K562 (cell line): ENCODE results near the gene TMEM107. TPM values are rescaled to one million over a fixed set of nuclear protein-coding genes. Genes with fewer than 3 reads are reported as not detected.
A peak's percentile ranks its signal among the peaks of the same experiment; 100 is the strongest.

Source experiments
- CEBPG ChIP-seq, 3 experiments: fragments of 200-800 bp in 1 of 3; sonication (Bioruptor generic) in 1 of 3; sonication (generic) in 1 of 3; formaldehyde crosslinking in 1 of 3; IDR thresholded peaks in 2 of 3; conservative IDR thresholded peaks in 1 of 3; 2 replicates each; pipeline versions ENCODE4 v1.6.1 to v1.8.0; 2016 to 2022; ENCODE audit warnings: missing compliant biosample characterization in 2 of 3, missing genetic modification characterization in 2 of 3, mild to moderate bottlenecking in 1 of 3, missing genetic modification reagents in 1 of 3
- FOS ChIP-seq: IDR thresholded peaks from 3 replicates; pipeline ENCODE4 v1.6.1; 2011; ENCODE audit not compliant: insufficient read length; ENCODE audit errors: extremely low read depth
- HDAC1 ChIP-seq, 2 experiments: fragments of 450-650 bp; IDR thresholded peaks; 2 replicates each; pipeline ENCODE4 v1.6.1; 2016 to 2017; ENCODE audit warnings: inconsistent platforms in 1 of 2, mild to moderate bottlenecking in 1 of 2, moderate library complexity in 1 of 2
- HOXB6 ChIP-seq: fragments of 250-450 bp; sonication (Bioruptor Pico); IDR thresholded peaks from 2 replicates; pipeline ENCODE4 v1.5.1; 2022; ENCODE audit warnings: mild to moderate bottlenecking, borderline replicate concordance
- MCM7 ChIP-seq, 2 experiments: fragments of 450-650 bp; IDR thresholded peaks; 2 replicates each; pipeline ENCODE4 v1.6.1; 2016 to 2018
- SNRNP70 ChIP-seq: fragments of 200-400 bp; formaldehyde crosslinking; optimal IDR thresholded peaks from 2 replicates; pipeline ENCODE3; 2017; ENCODE audit warnings: low read depth, low read length
- polyA plus RNA-seq, 8 experiments: library from polyadenylated mRNA; depleted of rRNA in 4 of 8; stranded (reverse) in 5 of 8; unstranded in 3 of 8; fragments of >200 nt; fragmentation: Nextera tagmentation in 2 of 8; fragmentation: Illumina TruSeq in 1 of 8; extraction: Ambion mirVana in 2 of 8; extraction: Trizol in 1 of 8; gene quantifications; 2 replicates each; pipeline versions ENCODE4 v1.2.1 to v1.2.3, GENCODE V29; 2011 to 2014; ENCODE audit warnings: inconsistent platforms in 1 of 8, missing spikeins in 1 of 8
- total RNA-seq, 7 experiments: library from RNA; depleted of rRNA in 6 of 7; stranded (reverse); fragments of >200 nt in 6 of 7; fragmentation: Illumina TruSeq in 2 of 7; extraction: Trizol in 2 of 7; gene quantifications; 2 replicates each; pipeline versions ENCODE4 v1.2.1 to v1.2.3, GENCODE V29; 2011 to 2021; ENCODE audit warnings: low replicate concordance in 1 of 7
- TF ChIP-seq, protein P1 (sequence below), 2 experiments: IDR thresholded peaks in 1 of 2; conservative IDR thresholded peaks in 1 of 2; 2 replicates each; pipeline ENCODE4 v1.6.1; 2016; ENCODE audit warnings: low read depth in 2 of 2, mild to moderate bottlenecking in 1 of 2, missing compliant biosample characterization in 1 of 2, missing genetic modification characterization in 1 of 2, moderate library complexity in 1 of 2
- TF ChIP-seq, protein P2 (sequence below), 2 experiments: fragments of 450-650 bp; conservative IDR thresholded peaks; 2 replicates each; pipeline ENCODE4 v1.6.1; 2017; ENCODE audit warnings: mild to moderate bottlenecking in 2 of 2, moderate library complexity in 2 of 2
- TF ChIP-seq, protein P3 (sequence below): fragments of 450-650 bp; IDR thresholded peaks from 2 replicates; pipeline ENCODE4 v1.6.1; 2016; ENCODE audit warnings: mild to moderate bottlenecking, moderate library complexity

The TMEM107 gene
- total and polyA plus RNA-seq, 9 of the 15 experiments (the other 6 are each of a cell fraction or from before 2014, with no cell fraction given): 7.1 to 26.2 (median 16.9) TPM

DNA sequence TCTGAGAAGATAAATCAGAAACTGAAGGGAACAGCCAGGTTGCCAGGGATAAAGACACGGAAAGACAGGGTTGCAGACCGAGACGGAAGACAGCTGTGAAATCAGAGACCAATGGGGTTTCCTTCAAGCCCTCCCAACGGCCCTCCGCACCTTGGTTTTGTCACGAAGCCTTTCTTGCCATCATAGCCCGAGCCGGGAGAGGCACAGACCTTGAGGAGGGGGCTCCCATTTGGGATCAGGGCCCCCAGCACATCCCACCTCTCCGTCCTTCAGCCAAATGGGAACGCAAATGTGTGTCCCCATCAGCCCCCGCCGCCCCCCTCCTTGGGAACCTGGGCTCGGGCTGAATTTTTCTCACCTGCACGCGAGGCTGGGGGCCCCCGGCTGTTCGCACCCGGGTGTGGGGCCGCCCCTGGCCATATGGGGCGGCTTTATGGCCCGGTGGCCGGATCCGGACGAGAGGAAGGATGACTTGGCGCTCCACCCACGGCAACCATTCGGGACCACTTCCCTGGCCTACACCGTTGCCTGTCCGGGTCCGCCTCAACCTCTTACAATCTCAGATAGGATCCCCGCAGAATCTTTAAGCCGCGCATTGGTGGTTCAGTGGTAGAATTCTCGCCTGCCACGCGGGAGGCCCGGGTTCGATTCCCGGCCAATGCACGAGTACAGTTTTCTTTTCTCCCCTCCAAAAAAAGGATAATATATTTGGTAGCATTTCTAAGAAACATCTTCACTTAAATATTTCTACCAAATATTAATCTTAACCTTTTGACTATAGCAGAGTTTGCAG is 50.8 kb downstream of the TMEM107 start (continued):
- TF ChIP-seq, protein P1, sequence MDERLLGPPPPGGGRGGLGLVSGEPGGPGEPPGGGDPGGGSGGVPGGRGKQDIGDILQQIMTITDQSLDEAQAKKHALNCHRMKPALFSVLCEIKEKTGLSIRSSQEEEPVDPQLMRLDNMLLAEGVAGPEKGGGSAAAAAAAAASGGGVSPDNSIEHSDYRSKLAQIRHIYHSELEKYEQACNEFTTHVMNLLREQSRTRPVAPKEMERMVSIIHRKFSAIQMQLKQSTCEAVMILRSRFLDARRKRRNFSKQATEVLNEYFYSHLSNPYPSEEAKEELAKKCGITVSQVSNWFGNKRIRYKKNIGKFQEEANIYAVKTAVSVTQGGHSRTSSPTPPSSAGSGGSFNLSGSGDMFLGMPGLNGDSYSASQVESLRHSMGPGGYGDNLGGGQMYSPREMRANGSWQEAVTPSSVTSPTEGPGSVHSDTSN (CRISPR knock-in tag; IDR thresholded peaks at IDR 0.05; ENCODE audit: low read depth): no peak
- TF ChIP-seq, protein P1 (tag; conservative IDR thresholded peaks at IDR 0.05; ENCODE audit: low read depth): no peak
- TF ChIP-seq, protein P2, sequence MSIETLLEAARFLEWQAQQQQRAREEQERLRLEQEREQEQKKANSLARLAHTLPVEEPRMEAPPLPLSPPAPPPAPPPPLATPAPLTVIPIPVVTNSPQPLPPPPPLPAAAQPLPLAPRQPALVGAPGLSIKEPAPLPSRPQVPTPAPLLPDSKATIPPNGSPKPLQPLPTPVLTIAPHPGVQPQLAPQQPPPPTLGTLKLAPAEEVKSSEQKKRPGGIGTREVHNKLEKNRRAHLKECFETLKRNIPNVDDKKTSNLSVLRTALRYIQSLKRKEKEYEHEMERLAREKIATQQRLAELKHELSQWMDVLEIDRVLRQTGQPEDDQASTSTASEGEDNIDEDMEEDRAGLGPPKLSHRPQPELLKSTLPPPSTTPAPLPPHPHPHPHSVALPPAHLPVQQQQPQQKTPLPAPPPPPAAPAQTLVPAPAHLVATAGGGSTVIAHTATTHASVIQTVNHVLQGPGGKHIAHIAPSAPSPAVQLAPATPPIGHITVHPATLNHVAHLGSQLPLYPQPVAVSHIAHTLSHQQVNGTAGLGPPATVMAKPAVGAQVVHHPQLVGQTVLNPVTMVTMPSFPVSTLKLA (conservative IDR thresholded peaks at IDR 0.05): peak; percentile 38 to 50; a peak in 2 of 4 replicates
- TF ChIP-seq FOS (no peak), MCM7 (IDR thresholded peaks at IDR 0.05) (no peak), SNRNP70 (no peak), HDAC1 (IDR thresholded peaks at IDR 0.05) (peak in 1 of 2 experiments; percentile 85; a peak in 1 of 4 replicates), HOXB6 (no peak), CEBPG (CRISPR knock-in tag; IDR thresholded peaks at IDR 0.05) (no peak), CEBPG (tag; conservative IDR thresholded peaks at IDR 0.05 in 1 of 2, IDR thresholded peaks at IDR 0.05 in 1 of 2) (no peak)
- TF ChIP-seq, protein P3, sequence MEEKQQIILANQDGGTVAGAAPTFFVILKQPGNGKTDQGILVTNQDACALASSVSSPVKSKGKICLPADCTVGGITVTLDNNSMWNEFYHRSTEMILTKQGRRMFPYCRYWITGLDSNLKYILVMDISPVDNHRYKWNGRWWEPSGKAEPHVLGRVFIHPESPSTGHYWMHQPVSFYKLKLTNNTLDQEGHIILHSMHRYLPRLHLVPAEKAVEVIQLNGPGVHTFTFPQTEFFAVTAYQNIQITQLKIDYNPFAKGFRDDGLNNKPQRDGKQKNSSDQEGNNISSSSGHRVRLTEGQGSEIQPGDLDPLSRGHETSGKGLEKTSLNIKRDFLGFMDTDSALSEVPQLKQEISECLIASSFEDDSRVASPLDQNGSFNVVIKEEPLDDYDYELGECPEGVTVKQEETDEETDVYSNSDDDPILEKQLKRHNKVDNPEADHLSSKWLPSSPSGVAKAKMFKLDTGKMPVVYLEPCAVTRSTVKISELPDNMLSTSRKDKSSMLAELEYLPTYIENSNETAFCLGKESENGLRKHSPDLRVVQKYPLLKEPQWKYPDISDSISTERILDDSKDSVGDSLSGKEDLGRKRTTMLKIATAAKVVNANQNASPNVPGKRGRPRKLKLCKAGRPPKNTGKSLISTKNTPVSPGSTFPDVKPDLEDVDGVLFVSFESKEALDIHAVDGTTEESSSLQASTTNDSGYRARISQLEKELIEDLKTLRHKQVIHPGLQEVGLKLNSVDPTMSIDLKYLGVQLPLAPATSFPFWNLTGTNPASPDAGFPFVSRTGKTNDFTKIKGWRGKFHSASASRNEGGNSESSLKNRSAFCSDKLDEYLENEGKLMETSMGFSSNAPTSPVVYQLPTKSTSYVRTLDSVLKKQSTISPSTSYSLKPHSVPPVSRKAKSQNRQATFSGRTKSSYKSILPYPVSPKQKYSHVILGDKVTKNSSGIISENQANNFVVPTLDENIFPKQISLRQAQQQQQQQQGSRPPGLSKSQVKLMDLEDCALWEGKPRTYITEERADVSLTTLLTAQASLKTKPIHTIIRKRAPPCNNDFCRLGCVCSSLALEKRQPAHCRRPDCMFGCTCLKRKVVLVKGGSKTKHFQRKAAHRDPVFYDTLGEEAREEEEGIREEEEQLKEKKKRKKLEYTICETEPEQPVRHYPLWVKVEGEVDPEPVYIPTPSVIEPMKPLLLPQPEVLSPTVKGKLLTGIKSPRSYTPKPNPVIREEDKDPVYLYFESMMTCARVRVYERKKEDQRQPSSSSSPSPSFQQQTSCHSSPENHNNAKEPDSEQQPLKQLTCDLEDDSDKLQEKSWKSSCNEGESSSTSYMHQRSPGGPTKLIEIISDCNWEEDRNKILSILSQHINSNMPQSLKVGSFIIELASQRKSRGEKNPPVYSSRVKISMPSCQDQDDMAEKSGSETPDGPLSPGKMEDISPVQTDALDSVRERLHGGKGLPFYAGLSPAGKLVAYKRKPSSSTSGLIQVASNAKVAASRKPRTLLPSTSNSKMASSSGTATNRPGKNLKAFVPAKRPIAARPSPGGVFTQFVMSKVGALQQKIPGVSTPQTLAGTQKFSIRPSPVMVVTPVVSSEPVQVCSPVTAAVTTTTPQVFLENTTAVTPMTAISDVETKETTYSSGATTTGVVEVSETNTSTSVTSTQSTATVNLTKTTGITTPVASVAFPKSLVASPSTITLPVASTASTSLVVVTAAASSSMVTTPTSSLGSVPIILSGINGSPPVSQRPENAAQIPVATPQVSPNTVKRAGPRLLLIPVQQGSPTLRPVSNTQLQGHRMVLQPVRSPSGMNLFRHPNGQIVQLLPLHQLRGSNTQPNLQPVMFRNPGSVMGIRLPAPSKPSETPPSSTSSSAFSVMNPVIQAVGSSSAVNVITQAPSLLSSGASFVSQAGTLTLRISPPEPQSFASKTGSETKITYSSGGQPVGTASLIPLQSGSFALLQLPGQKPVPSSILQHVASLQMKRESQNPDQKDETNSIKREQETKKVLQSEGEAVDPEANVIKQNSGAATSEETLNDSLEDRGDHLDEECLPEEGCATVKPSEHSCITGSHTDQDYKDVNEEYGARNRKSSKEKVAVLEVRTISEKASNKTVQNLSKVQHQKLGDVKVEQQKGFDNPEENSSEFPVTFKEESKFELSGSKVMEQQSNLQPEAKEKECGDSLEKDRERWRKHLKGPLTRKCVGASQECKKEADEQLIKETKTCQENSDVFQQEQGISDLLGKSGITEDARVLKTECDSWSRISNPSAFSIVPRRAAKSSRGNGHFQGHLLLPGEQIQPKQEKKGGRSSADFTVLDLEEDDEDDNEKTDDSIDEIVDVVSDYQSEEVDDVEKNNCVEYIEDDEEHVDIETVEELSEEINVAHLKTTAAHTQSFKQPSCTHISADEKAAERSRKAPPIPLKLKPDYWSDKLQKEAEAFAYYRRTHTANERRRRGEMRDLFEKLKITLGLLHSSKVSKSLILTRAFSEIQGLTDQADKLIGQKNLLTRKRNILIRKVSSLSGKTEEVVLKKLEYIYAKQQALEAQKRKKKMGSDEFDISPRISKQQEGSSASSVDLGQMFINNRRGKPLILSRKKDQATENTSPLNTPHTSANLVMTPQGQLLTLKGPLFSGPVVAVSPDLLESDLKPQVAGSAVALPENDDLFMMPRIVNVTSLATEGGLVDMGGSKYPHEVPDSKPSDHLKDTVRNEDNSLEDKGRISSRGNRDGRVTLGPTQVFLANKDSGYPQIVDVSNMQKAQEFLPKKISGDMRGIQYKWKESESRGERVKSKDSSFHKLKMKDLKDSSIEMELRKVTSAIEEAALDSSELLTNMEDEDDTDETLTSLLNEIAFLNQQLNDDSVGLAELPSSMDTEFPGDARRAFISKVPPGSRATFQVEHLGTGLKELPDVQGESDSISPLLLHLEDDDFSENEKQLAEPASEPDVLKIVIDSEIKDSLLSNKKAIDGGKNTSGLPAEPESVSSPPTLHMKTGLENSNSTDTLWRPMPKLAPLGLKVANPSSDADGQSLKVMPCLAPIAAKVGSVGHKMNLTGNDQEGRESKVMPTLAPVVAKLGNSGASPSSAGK: peak; percentile 24; the same call in 1 of the 2 replicates
